Measurements from ENCODE around the gene APP. TPM values are rescaled to one million over a fixed set of nuclear protein-coding genes. Genes with fewer than 3 reads are reported as not detected.

The APP gene
- total RNA-seq, 1 donor from 2014 or later: 674 TPM

DNA sequence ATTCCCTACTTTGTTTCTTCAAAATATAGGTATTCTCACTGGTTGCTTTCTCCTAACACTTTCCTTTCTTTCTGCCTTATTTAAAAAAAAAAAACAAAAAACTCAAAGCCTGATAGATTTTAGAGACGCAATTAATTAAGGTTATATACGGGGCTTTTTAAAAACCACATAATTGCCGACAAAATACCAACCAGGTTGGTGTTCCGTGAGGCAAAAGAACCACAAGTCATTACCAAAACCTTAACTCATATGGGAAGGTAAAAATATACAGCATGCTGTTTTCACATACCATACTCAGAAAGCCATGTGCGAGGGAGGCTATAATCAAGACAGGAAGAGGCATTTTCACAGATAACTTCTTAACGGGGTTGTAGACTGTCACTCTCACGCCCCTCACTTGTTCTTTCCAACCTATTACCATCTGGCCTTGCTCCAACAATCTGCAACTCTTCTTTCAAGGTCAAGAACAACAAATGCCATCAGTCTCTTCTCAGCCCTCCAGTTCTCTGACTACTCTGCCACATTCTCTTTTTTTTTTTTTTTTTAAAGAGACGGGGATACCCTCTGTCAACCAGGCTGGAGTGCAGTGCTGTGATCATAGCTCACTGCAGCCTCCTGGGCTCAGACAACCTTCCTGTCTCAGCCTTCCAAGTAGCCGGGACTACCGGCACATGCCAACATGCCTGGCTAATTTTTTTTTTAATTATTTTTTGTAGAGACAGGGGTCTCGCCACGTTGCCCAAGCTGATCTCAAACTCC is 102.6 kb downstream of the APP start:
- no peak for DNase-seq (ENCODE audit: low spot score)

GRCh38 chr21:26064506-26064905 is 106.1 kb downstream of the APP start:
- DNase-seq (ENCODE audit: low spot score): no peak

DNA sequence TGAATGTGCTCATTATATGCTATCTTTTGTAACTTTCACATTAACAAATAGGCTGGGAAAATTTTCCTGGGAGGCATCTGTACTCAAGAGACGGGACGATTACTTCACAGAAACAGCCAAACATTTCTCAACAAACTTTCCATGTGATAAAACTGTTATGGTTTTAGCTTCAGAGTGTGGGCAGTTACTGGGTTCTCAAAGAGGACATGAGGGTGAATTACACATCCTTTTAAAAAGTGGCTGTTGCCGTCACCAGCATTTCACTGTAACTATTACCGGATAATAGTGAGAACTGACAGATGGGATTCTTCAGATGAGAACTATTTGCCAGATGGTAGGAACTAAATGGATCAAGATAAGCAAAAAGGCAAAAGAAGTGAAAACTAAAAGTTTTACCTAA is 109.1 kb downstream of the APP start:
- DNase-seq (ENCODE audit: low spot score): peak; percentile 78

GRCh38 chr21:26060335-26061115 is 110.0 kb downstream of the APP start:
- DNase-seq (ENCODE audit: low spot score): peak; percentile 32

DNA sequence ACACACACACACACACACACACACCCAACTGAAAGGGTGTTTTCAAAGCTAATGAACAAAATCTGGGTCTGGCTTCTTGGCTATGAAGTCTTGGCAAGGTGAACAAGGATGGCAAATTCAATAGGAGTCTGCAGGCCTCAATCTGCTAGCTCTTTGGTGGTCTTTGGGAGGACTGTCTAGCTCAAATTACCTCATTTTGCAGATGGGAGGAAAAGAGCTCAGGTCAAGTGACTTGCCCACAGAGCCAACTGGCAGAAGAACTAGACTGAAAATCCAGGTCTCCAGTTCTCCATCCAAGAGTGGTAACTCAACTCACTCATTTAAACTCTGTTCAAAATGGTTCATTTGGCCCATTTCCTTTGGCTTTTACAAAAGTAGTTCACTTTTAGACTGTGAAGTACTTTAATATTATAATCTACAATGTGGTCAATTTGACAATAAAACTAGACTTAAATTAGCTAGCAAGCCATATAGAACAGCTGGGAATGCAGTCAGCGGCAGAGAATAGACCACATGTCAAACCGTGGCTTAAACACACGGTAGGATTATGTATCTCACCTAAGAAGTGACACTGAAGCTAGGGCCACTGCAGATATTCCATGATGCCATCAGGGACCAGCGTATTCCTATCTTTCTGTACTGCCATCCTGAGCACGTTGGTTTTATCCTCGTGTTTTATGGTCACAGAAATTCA is 112.9 kb downstream of the APP start:
- DNase-seq (ENCODE audit: low spot score): no peak

DNA sequence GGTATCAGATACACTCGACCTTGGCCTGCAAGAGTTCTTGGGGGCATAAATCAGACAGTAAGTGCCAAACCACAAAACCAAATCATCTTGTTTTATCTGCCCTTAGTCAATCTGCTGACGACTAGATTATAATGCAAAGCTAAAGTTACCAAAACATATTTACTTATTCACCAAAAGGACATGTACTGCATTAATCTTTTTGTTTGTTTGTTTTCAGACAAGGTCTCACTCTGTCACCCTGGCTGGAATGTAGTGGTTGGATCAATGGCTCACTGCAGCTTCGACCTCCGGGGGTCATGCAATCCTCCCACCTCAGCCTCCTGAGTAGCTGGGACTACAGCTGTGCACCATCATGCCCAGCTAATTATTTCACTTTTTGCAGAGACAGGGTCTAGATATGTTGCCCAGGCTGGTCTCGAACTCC is 114.7 kb downstream of the APP start:
- no peak for DNase-seq (ENCODE audit: low spot score)

DNA sequence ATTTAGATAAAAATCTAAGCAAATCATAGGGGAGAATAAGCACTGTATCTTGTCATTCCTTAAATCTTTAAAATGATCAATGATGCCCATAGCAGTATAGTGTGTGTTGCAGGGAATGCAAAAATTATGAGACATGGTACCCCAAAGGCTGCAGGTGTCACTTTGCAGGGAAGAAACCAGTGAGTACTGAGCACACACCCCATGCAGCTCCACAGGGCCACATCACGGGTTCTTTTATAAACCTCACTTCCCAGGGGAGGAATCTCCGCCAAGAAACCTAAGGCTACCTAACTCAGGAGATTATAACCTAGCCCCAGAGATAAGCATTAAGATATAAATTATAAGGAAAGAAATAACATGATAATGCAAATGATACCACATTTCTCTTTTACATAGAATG is 115.6 kb downstream of the APP start:
- DNase-seq (ENCODE audit: low spot score): no peak

GRCh38 chr21:26052057-26052456 is 118.5 kb downstream of the APP start:
- no peak for DNase-seq (ENCODE audit: low spot score)

DNA sequence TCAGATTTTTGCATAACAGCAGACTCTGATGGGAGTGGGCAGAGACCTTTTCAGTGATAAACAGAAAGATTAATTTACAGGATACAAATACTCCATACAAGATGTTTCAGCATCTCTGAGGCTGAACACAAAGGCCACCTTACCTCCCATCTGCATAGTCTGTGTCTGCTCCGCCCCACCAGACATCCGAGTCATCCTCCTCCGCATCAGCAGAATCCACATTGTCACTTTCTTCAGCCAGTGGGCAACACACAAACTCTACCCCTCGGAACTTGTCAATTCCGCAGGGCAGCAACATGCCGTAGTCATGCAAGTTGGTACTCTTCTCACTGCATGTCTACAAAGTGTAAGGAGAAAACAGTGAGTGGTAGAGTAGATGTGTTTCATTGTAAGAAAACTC is 119.7 kb downstream of the APP start:
- DNase-seq (ENCODE audit: low spot score): no peak

GRCh38 chr21:26049803-26050202 is 120.8 kb downstream of the APP start:
- DNase-seq (ENCODE audit: low spot score): no peak

DNA sequence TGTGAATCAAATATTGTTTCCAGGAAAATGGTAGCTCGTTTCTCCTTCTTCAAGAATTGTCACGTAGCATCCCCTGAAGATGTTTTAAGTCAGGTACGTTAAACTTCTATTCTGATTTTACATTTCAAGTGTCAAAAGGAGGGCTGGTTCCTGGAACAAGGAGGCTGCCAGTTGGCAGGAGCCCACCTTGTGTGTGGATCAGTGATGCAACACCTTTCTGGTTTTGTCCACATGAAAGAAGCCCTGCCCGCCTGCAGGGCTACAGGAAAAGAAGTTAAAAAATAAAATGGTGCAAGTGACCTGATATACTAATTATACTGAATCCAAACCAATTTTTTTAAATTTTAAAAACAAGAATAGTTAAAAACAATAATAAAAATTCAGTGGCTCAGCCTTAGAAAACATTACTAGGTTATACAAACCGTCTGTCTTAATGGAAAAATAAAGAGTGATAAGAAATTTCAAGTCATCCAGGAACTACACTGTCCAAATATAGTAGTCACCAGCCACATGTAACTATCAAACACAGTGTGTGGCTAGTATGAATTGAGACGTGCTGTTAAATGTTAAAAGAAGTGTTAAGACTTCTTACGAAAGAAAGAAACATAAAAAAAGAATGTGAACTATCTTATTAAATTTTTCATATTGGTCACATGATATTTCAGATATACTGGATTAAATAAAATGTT is 123.1 kb downstream of the APP start:
- no peak for DNase-seq (ENCODE audit: low spot score)

DNA sequence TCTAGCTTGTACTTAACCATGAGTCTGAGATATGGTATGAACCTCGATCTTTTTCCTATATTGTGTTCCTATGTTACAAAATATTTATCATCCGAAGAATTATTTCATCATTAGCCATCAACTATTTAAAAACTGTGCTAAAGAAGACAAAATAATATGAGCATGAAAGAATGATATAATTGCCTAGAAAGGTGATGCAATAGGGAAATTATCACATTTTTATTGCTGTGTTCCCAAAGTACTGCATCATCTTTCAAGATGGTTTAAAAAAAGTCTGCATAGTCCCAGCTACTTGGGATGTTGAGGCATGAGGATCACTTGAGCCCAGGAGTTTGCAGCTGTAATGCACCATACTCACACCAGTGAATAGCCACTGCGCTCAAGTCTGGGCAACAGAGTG is 126.7 kb downstream of the APP start:
- DNase-seq (ENCODE audit: low spot score): no peak

DNA sequence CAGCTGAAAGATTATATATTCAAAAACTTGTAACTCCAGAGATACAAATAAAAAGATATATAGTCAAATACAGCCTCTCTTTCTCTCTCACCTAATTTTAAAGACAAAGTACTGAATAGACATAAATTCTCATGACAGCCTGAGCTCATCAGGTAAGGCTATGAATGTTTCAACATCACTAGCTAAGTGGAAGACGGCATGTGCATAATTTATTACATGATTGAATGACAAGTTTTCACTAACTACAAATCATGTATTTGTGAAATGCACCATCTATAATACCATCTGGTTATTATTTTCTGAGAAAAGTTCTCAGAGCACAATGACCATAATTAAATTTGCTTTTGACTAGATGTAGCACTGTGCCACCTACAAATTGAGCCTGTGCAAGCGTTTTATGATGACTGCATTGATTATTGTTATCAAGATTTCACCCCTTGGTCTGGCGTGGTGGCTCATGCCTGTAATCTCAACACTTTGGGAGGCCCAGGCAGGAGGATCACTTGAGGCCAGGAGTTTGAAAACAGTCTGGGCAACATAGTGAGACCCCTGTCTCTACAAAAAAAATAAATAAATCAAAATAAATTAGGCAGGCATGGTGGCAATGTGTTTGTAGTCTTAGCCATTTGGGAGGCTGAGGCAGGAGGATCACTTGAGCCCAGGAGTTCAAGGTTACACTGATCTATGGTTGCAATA is 128.2 kb downstream of the APP start:
- no peak for DNase-seq (ENCODE audit: low spot score)

DNA sequence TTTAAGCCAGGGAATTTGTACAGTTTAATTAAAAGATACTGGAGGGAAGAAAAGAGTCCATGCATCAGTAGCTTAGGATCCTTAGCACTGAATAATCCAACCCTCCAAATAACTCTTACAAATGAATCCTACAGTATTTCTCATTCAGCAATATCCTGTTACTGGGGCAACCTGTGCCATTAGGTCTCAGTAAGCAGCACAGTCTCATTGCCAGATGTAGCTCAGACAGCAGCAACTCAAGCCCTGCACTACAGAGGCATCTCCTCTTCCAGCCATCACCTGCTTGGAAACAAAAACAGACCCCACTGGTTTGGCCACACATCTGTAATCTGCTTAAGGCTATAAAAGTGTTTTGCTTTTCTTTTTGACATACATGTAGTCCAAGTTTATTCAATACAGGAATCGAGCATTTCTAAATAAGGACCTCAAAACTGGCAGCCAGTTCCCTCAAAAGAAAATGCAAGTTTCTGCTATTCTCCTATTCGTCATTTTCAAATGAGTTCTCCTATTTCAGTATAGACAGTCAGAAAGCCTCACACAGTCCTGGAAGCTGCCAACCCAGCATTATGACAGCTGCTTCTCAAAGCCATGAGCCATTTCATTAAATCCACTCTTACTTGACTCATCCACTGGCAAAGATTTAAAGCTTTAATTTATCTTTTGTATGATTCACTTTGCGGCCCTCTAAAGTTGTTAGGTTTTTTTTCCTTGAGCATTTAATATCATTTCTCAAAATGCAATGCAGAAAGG is 129.0 kb downstream of the APP start:
- peak; percentile 90 for DNase-seq (ENCODE audit: low spot score)

GRCh38 chr21:26036916-26037315 is 133.7 kb downstream of the APP start:
- no peak for DNase-seq (ENCODE audit: low spot score)

DNA sequence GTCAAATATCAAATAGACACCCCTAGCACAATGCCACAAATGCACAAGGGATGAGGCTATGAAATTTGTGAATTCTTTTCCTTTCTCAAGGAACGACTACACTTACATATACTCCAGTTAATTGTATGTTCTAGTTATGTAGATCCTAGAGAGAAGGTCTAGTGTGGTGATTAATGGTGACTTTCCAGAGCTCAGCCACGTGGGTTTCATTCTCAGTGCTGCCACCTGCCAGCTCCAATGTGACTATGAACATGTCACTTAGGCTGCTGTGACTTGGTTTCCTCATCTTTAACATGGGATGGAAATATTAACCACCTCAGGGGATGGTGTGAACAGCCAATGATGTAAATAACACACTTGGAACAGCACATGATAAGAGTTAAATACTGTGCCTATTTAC is 138.3 kb downstream of the APP start:
- DNase-seq (ENCODE audit: low spot score): no peak

DNA sequence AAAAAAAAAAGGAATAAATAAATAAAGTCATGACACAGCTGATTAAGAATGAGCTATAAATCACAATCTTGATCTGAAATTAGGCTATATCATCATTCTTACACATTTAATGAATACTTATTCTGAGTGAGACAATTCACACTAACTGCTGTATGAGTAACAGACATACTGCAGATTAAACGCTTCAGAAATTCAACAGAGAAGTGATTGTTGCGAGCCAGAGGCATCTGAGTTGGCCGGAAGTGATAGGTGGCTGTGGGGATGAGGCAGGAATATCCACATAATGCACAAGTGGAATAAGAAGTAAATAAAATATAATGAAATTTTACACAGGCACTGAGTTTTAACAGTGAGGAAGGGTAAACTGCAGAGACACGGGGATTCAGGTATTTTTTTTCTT is 142.4 kb downstream of the APP start:
- no peak for DNase-seq (ENCODE audit: low spot score)

DNA sequence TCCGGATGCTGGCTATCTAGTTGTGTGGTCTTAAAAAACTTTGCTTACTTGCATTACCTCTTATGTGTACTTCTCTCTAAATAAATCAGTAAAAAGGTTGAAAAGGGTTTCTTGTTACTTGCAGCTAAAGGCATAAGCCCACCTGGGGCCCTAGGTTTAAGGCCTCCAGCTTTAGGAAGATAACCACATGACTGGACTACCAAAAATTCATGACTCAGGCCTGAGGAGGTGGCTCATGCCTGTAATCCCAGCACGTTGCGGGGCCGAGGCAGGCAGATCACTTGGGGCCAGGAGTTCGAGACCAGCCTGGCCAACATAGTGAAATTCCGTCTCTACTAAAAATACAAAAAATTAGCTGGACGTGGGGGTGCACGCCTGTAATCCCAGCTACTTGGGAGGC is 142.9 kb downstream of the APP start:
- no peak for DNase-seq (ENCODE audit: low spot score)

GRCh38 chr21:26025536-26026512 is 144.7 kb downstream of the APP start:
- no peak for DNase-seq (ENCODE audit: low spot score)
